Measurements from ENCODE around the gene SNX4.
A peak's percentile ranks its signal among the peaks of the same experiment; 100 is the strongest.
"Not testable (repeated sequence)": the region's sequence is repeated elsewhere in the genome, so short reads cannot be mapped to it uniquely, and the experiment has no call there.

The SNX4 gene

GRCh38 chr3:125519678-125520562 lies at the start of gene SNX4:
Gene SNX4 (minus strand): TSS chr3:125520202. CDS start chr3:125520172, 30 bp downstream.
- peak; percentile 96 for DNase-seq (ENCODE audit: low spot score)

GRCh38 chr3:125556314-125556713 lies 36.3 kb upstream of the SNX4 start:
- peak; percentile 4 for DNase-seq (ENCODE audit: low spot score)

- DNase-seq (ENCODE audit: low spot score), result no peak
Observed at GRCh38 chr3:125552401-125552800, 32.4 kb upstream of the SNX4 start.

GRCh38 chr3:125528920-125529319 lies 8.9 kb upstream of the SNX4 start:
- DNase-seq (ENCODE audit: low spot score), result no peak

- no peak for DNase-seq (ENCODE audit: low spot score)
Observed at GRCh38 chr3:125525153-125525552, 5.2 kb upstream of the SNX4 start.

- DNase-seq (ENCODE audit: low spot score), result not testable (repeated sequence)
Observed at GRCh38 chr3:125520563-125520919, 539 bp upstream of the SNX4 start.

GRCh38 chr3:125515421-125515820 lies 4.6 kb downstream of the SNX4 start:
- DNase-seq (ENCODE audit: low spot score), result no peak

- no peak for DNase-seq (ENCODE audit: low spot score)
Observed at GRCh38 chr3:125513490-125514115, 6.4 kb downstream of the SNX4 start.

- no peak for DNase-seq (ENCODE audit: low spot score)
Observed at GRCh38 chr3:125512135-125512920, 7.7 kb downstream of the SNX4 start.

- no peak for DNase-seq (ENCODE audit: low spot score)
Observed at GRCh38 chr3:125511420-125512118, 8.4 kb downstream of the SNX4 start.

GRCh38 chr3:125507128-125507527 lies 12.9 kb downstream of the SNX4 start:
- DNase-seq (ENCODE audit: low spot score), result no peak

- no peak for DNase-seq (ENCODE audit: low spot score)
Observed at GRCh38 chr3:125498630-125499029, 21.4 kb downstream of the SNX4 start.

GRCh38 chr3:125496701-125497100 lies 23.3 kb downstream of the SNX4 start:
- no peak for DNase-seq (ENCODE audit: low spot score)

- DNase-seq (ENCODE audit: low spot score), result no peak
Observed at GRCh38 chr3:125482406-125482805, 37.6 kb downstream of the SNX4 start.

- no peak for DNase-seq (ENCODE audit: low spot score)
Observed at GRCh38 chr3:125481786-125482185, 38.2 kb downstream of the SNX4 start.

- not testable (repeated sequence) for DNase-seq (ENCODE audit: low spot score)
Observed at GRCh38 chr3:125481375-125481759, 38.6 kb downstream of the SNX4 start.

- DNase-seq (ENCODE audit: low spot score), result peak; percentile 33
Observed at GRCh38 chr3:125480656-125481374, 39.2 kb downstream of the SNX4 start.

- DNase-seq (ENCODE audit: low spot score), result no peak
Observed at GRCh38 chr3:125479091-125479490, 40.9 kb downstream of the SNX4 start.

- DNase-seq (ENCODE audit: low spot score), result no peak
Observed at GRCh38 chr3:125478326-125478725, 41.7 kb downstream of the SNX4 start.

GRCh38 chr3:125477701-125478100 lies 42.3 kb downstream of the SNX4 start:
- DNase-seq (ENCODE audit: low spot score), result no peak

GRCh38 chr3:125470671-125471070 lies 49.3 kb downstream of the SNX4 start:
- DNase-seq (ENCODE audit: low spot score), result no peak
